Epithelial cell of prostate (primary cell): ENCODE data around the gene TCF4.
A peak's percentile ranks its signal among the peaks of the same experiment; 100 is the strongest.

ENCODE experiments used
- DNase-seq: peaks from one replicate; pipeline ENCODE4 v3.0.0-alpha.2; 2011; ENCODE audit warnings: low read depth, low spot score
- H3K27ac ChIP-seq: fragments of 450-650 bp; 2 replicates; pipeline ENCODE4 v1.5.1; 2017; ENCODE audit warnings: mild to moderate bottlenecking

Gene TCF4

GRCh38 chr18:55253814-55254213 lies 334.2 kb downstream of the TCF4 start:
- no peak for DNase-seq
- no peak overlapping the region for H3K27ac ChIP-seq

GRCh38 chr18:55252901-55253300 lies 335.1 kb downstream of the TCF4 start:
- DNase-seq: no peak
- no peak overlapping the region for H3K27ac ChIP-seq

- peak overlapping the region; percentile 51 for H3K27ac ChIP-seq
- DNase-seq: no peak
Observed at GRCh38 chr18:55252053-55252675, 335.8 kb downstream of the TCF4 start.

- H3K27ac ChIP-seq: peak overlapping the region; percentile 51
- DNase-seq: no peak
Observed at GRCh38 chr18:55251254-55251971, 336.6 kb downstream of the TCF4 start.

- H3K27ac ChIP-seq: peak overlapping the region; percentile 51
- peak; percentile 22 for DNase-seq
Observed at GRCh38 chr18:55250768-55251173, 337.2 kb downstream of the TCF4 start.

- no peak for DNase-seq
- no peak overlapping the region for H3K27ac ChIP-seq
Observed at GRCh38 chr18:55249550-55249949, 338.4 kb downstream of the TCF4 start.

GRCh38 chr18:55248495-55248894 lies 339.5 kb downstream of the TCF4 start:
- no peak overlapping the region for H3K27ac ChIP-seq
- DNase-seq: no peak

- no peak for DNase-seq
- H3K27ac ChIP-seq: no peak overlapping the region
Observed at GRCh38 chr18:55247032-55247431, 341.0 kb downstream of the TCF4 start.

GRCh38 chr18:55246278-55246677 lies 341.7 kb downstream of the TCF4 start:
- no peak for DNase-seq
- no peak overlapping the region for H3K27ac ChIP-seq

GRCh38 chr18:55245211-55245614 lies 342.8 kb downstream of the TCF4 start:
- no peak for DNase-seq
- H3K27ac ChIP-seq: no peak overlapping the region

- no peak overlapping the region for H3K27ac ChIP-seq
- DNase-seq: no peak
Observed at GRCh38 chr18:55244546-55244945, 343.4 kb downstream of the TCF4 start.

GRCh38 chr18:55243857-55244256 lies 344.1 kb downstream of the TCF4 start:
- no peak for DNase-seq

GRCh38 chr18:55243255-55243654 lies 344.7 kb downstream of the TCF4 start:
- no peak for DNase-seq
- H3K27ac ChIP-seq: no peak overlapping the region

More at GRCh38 chr18:55243857-55244256, 344.1 kb downstream of the TCF4 start:
- H3K27ac ChIP-seq: no peak overlapping the region

- H3K27ac ChIP-seq: no peak overlapping the region
- no peak for DNase-seq
Observed at GRCh38 chr18:55240978-55241377, 347.0 kb downstream of the TCF4 start.

- no peak for DNase-seq
- H3K27ac ChIP-seq: no peak overlapping the region
Observed at GRCh38 chr18:55239740-55240139, 348.3 kb downstream of the TCF4 start.

GRCh38 chr18:55237660-55238059 lies 350.3 kb downstream of the TCF4 start:
- no peak for DNase-seq
- no peak overlapping the region for H3K27ac ChIP-seq

GRCh38 chr18:55236150-55236931 lies 351.7 kb downstream of the TCF4 start:
- DNase-seq: no peak
- H3K27ac ChIP-seq: no peak overlapping the region

- H3K27ac ChIP-seq: no peak overlapping the region
- no peak for DNase-seq
Observed at GRCh38 chr18:55235094-55235461, 352.9 kb downstream of the TCF4 start.

GRCh38 chr18:55234366-55235093 lies 353.5 kb downstream of the TCF4 start:
- DNase-seq: no peak

GRCh38 chr18:55233857-55234256 lies 354.1 kb downstream of the TCF4 start:
- no peak overlapping the region for H3K27ac ChIP-seq
- no peak for DNase-seq

More at GRCh38 chr18:55234366-55235093, 353.5 kb downstream of the TCF4 start:
- no peak overlapping the region for H3K27ac ChIP-seq

- DNase-seq: no peak
- no peak overlapping the region for H3K27ac ChIP-seq
Observed at GRCh38 chr18:55232506-55232905, 355.5 kb downstream of the TCF4 start.
